ENCODE data around the gene EIF2B1.

Gene EIF2B1
- 40.8 to 55.7 reads per million in 2 donors for total RNA-seq

GRCh38 chr12:123633379-123634141 is at the start of gene EIF2B1, which contains the start of gene GTF2H3:
TSS of gene EIF2B1 (minus strand) at chr12:123633686. CDS start at chr12:123633557, 129 bp downstream.
TSS of gene GTF2H3 (plus strand) at chr12:123633829. CDS start at chr12:123633860, 31 bp downstream.
- peak; percentile 91 to 99 (median 95) for DNase-seq

GRCh38 chr12:123681605-123682004 is 48.1 kb upstream of the EIF2B1 start:
- no peak for DNase-seq

GRCh38 chr12:123678981-123679380 is 45.5 kb upstream of the EIF2B1 start:
- no peak for DNase-seq

- DNase-seq = no peak
Observed at GRCh38 chr12:123676616-123677320, 43.3 kb upstream of the EIF2B1 start.

- DNase-seq = no peak
Observed at GRCh38 chr12:123675436-123675835, 42.0 kb upstream of the EIF2B1 start.

GRCh38 chr12:123671876-123672275 is 38.4 kb upstream of the EIF2B1 start:
- DNase-seq = no peak

- peak; percentile 87 to 94 (median 90) for DNase-seq
Observed at GRCh38 chr12:123670882-123671728, 37.6 kb upstream of the EIF2B1 start, which contains the start of gene TCTN2. TSS of gene TCTN2 (plus strand) at chr12:123671113. CDS start at chr12:123671241, 128 bp downstream.

- no peak for DNase-seq
Observed at GRCh38 chr12:123667771-123668170, 34.3 kb upstream of the EIF2B1 start.

- DNase-seq = no peak
Observed at GRCh38 chr12:123659996-123660727, 26.7 kb upstream of the EIF2B1 start.

- DNase-seq = no peak
Observed at GRCh38 chr12:123657211-123657610, 23.7 kb upstream of the EIF2B1 start.

GRCh38 chr12:123656392-123656791 is 22.9 kb upstream of the EIF2B1 start:
- no peak for DNase-seq

- no peak for DNase-seq
Observed at GRCh38 chr12:123655420-123655819, 21.9 kb upstream of the EIF2B1 start.

- DNase-seq = no peak
Observed at GRCh38 chr12:123654129-123654701, 20.7 kb upstream of the EIF2B1 start.

- no peak for DNase-seq
Observed at GRCh38 chr12:123648401-123648800, 14.9 kb upstream of the EIF2B1 start.

- no peak for DNase-seq
Observed at GRCh38 chr12:123645878-123646277, 12.4 kb upstream of the EIF2B1 start.

- DNase-seq = no peak
Observed at GRCh38 chr12:123645380-123645779, 11.9 kb upstream of the EIF2B1 start.

- no peak for DNase-seq
Observed at GRCh38 chr12:123643911-123644310, 10.4 kb upstream of the EIF2B1 start.

- DNase-seq = no peak
Observed at GRCh38 chr12:123634142-123634561, 666 bp upstream of the EIF2B1 start.

- no peak for DNase-seq
Observed at GRCh38 chr12:123621619-123622530, 11.6 kb downstream of the EIF2B1 start.

GRCh38 chr12:123621101-123621500 is 12.4 kb downstream of the EIF2B1 start:
- DNase-seq = no peak

- DNase-seq = no peak
Observed at GRCh38 chr12:123617580-123617979, 15.9 kb downstream of the EIF2B1 start.
